Activated T-cell treated with anti-CD3 and anti-CD28 coated beads, Interleukin-2, amount 50 U/mL, for 4 hours (primary cell): ENCODE measurements around the gene NIN. TPM values are rescaled to one million over a fixed set of nuclear protein-coding genes. Genes with fewer than 3 reads are reported as not detected.

Experiments
- ATAC-seq, 2 donors: fragments of 200-7000 bp; cut with Tn5 transposase; one replicate each; pipeline ENCODE4 v1.10.0; 2021
- DNase-seq: peaks from one replicate; pipeline ENCODE4 v3.0.0-alpha.2; 2020
- H3K27me3 Mint-ChIP-seq: one replicate; pipeline ENCODE4 v1.8.0; 2021; ENCODE audit warnings: low read depth, mixed read lengths
- H3K36me3 Mint-ChIP-seq: one replicate; pipeline ENCODE4 v1.8.0; 2022; ENCODE audit warnings: mixed read lengths; ENCODE audit not compliant: insufficient read depth
- H3K4me1 Mint-ChIP-seq: one replicate; pipeline ENCODE4 v1.8.0; 2021; ENCODE audit warnings: low read depth, mixed read lengths
- H3K4me3 Mint-ChIP-seq: one replicate; pipeline ENCODE4 v1.8.0; 2021; ENCODE audit warnings: mild to moderate bottlenecking, moderate library complexity, mixed read lengths
- H3K9me3 Mint-ChIP-seq: one replicate; pipeline ENCODE4 v1.8.0; 2021; ENCODE audit warnings: mixed read lengths
- total RNA-seq, 3 donors: library from RNA; stranded (reverse); gene quantifications; one replicate each; pipeline ENCODE4 v1.2.1, GENCODE V29; 2021

Gene NIN
- 10 to 100 TPM; 43.9 to 50.2 (median 46.5) TPM for total RNA-seq

- no peaks in the 10 kb centered on the region for H3K9me3 Mint-ChIP-seq
- H3K36me3 Mint-ChIP-seq: no peaks in the 10 kb centered on the region
- peaks cover 62% of the 10 kb centered on the region for H3K4me1 Mint-ChIP-seq
- peak; percentile 62 for DNase-seq
- no peaks in the 10 kb centered on the region for H3K27me3 Mint-ChIP-seq
- H3K4me3 Mint-ChIP-seq: peak within 1 kb of the TSS; percentile 91
- peak; percentile 92 to 94 for ATAC-seq
Observed at GRCh38 chr14:50830932-50831725, at the start of gene NIN. Gene NIN (minus strand): TSS chr14:50831162. CDS start chr14:50822056, 9,106 bp downstream.

DNA sequence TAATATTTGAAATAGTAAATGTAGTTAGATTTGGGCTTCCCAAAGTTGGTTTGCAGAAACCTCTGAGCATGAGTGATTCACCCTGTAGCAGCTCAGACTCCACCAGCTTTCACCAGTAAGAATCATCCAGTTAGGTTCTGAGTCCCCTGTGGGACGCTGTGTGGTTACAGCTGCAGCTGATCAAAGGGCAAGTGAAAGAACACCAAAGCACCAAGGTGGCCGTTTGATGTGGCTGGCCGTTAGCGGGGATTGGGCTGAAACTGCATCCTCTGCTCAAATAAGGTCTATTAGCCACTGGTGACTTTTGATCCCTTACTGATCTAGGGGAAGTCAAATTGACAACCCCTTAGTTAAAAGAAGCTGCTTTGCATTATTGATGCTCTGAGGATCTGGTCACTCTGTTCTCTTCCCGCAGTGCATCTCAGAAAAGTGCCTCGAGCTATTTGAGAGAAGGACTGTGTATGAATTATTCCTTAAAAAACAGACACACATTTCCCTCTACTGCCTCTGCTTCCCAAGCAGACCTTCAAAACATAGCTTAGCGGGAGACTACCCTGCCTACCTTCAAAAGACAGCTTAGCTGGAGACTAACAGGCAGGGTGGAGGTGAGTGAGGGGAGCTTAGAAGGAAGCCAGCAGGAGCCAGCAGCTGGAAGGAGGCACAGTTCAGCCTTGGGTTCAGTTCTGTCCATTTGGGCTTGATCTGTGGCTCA is 44.6 kb upstream of the NIN start:
- no peaks in the 10 kb centered on the region for H3K9me3 Mint-ChIP-seq
- H3K4me3 Mint-ChIP-seq: peak overlapping the region; percentile 60
- ATAC-seq (peak; percentile 98), DNase-seq (peak; percentile 28)
- H3K27me3 Mint-ChIP-seq: peaks cover 43% of the 10 kb centered on the region
- no peaks in the 10 kb centered on the region for H3K36me3 Mint-ChIP-seq
- peaks cover 30% of the 10 kb centered on the region for H3K4me1 Mint-ChIP-seq

GRCh38 chr14:50874757-50875156 is 43.8 kb upstream of the NIN start:
- H3K27me3 Mint-ChIP-seq: peaks cover 50% of the 10 kb centered on the region
- DNase-seq: no peak
- H3K4me3 Mint-ChIP-seq: peak overlapping the region; percentile 60
- no peaks in the 10 kb centered on the region for H3K9me3 Mint-ChIP-seq
- H3K4me1 Mint-ChIP-seq: peaks cover 30% of the 10 kb centered on the region
- H3K36me3 Mint-ChIP-seq: no peaks in the 10 kb centered on the region
- no peak for ATAC-seq

GRCh38 chr14:50871914-50872732 is 41.2 kb upstream of the NIN start, which contains the start of gene ABHD12B:
Gene ABHD12B (plus strand): TSS chr14:50872053. CDS start chr14:50872175, 122 bp downstream.
- Mint-ChIP-seq H3K9me3 (no peaks in the 10 kb centered on the region), H3K36me3 (no peaks in the 10 kb centered on the region), H3K4me1 (peaks cover 30% of the 10 kb centered on the region), H3K27me3 (peaks cover 69% of the 10 kb centered on the region), H3K4me3 (no peak within 1 kb of the TSS)
- no peak for DNase-seq
- no peak for ATAC-seq

- no peaks in the 10 kb centered on the region for H3K36me3 Mint-ChIP-seq
- no peaks in the 10 kb centered on the region for H3K9me3 Mint-ChIP-seq
- no peak overlapping the region for H3K4me3 Mint-ChIP-seq
- DNase-seq (no peak), ATAC-seq (no peak)
- H3K4me1 Mint-ChIP-seq: peaks cover 30% of the 10 kb centered on the region
- H3K27me3 Mint-ChIP-seq: peaks cover 66% of the 10 kb centered on the region
Observed at GRCh38 chr14:50871228-50871627, 40.3 kb upstream of the NIN start.

- H3K27me3 Mint-ChIP-seq: peaks cover 35% of the 10 kb centered on the region
Observed at GRCh38 chr14:50865391-50866076, 34.6 kb upstream of the NIN start.

GRCh38 chr14:50864946-50865345 is 34.0 kb upstream of the NIN start:
- H3K36me3 Mint-ChIP-seq: no peaks in the 10 kb centered on the region
- peaks cover 6% of the 10 kb centered on the region for H3K4me1 Mint-ChIP-seq
- peaks cover 29% of the 10 kb centered on the region for H3K27me3 Mint-ChIP-seq
- H3K9me3 Mint-ChIP-seq: no peaks in the 10 kb centered on the region
- ATAC-seq (no peak), DNase-seq (no peak)
- no peak overlapping the region for H3K4me3 Mint-ChIP-seq

More at GRCh38 chr14:50865391-50866076, 34.6 kb upstream of the NIN start:
- H3K4me3 Mint-ChIP-seq: no peak overlapping the region
- no peaks in the 10 kb centered on the region for H3K36me3 Mint-ChIP-seq
- no peaks in the 10 kb centered on the region for H3K9me3 Mint-ChIP-seq
- H3K4me1 Mint-ChIP-seq: no peaks in the 10 kb centered on the region
- ATAC-seq (no peak), DNase-seq (no peak)

GRCh38 chr14:50864237-50864636 is 33.3 kb upstream of the NIN start:
- no peak overlapping the region for H3K4me3 Mint-ChIP-seq
- H3K27me3 Mint-ChIP-seq: peaks cover 22% of the 10 kb centered on the region
- peaks cover 10% of the 10 kb centered on the region for H3K4me1 Mint-ChIP-seq
- DNase-seq (no peak), ATAC-seq (no peak)
- no peaks in the 10 kb centered on the region for H3K9me3 Mint-ChIP-seq
- no peaks in the 10 kb centered on the region for H3K36me3 Mint-ChIP-seq

DNA sequence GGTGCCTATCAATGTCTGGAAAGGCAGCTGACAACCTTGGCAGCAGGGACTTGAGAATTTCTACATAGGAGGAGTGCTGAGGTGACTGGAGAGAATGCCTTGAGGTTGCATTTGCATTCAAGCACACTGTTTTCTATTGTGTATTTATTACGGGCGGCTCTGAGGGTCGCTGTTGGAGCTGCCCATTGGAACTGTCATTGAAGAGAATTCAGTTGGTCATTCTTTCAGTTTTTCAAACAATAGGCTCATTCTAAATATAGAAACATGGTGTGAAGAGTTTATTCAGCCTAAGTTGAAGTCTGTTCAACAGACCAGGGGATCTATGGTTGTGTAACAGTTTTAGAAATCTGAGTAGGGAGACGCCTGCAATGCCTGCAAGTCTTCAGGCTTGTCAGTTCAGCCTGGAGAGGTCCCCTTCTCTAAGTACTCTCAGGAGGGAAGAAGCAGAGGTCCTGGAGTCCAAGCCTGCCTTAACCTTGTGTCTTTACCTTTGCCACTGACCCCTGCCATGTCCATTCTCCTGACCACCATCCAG is 31.1 kb upstream of the NIN start:
- Mint-ChIP-seq H3K4me3 (no peak overlapping the region), H3K36me3 (no peaks in the 10 kb centered on the region), H3K9me3 (no peaks in the 10 kb centered on the region), H3K4me1 (peaks cover 12% of the 10 kb centered on the region), H3K27me3 (peaks cover 8% of the 10 kb centered on the region)
- DNase-seq (no peak), ATAC-seq (no peak)

GRCh38 chr14:50860478-50861086 is 29.6 kb upstream of the NIN start:
- H3K27me3 Mint-ChIP-seq: peaks cover 3% of the 10 kb centered on the region
- peak overlapping the region; percentile 88 for H3K4me3 Mint-ChIP-seq
- peak; percentile 92 for DNase-seq
- H3K4me1 Mint-ChIP-seq: peaks cover 12% of the 10 kb centered on the region
- H3K9me3 Mint-ChIP-seq: no peaks in the 10 kb centered on the region
- no peaks in the 10 kb centered on the region for H3K36me3 Mint-ChIP-seq
- peak; percentile 73 to 76 for ATAC-seq

- H3K27me3 Mint-ChIP-seq: no peaks in the 10 kb centered on the region
Observed at GRCh38 chr14:50859296-50859624, 28.3 kb upstream of the NIN start.

DNA sequence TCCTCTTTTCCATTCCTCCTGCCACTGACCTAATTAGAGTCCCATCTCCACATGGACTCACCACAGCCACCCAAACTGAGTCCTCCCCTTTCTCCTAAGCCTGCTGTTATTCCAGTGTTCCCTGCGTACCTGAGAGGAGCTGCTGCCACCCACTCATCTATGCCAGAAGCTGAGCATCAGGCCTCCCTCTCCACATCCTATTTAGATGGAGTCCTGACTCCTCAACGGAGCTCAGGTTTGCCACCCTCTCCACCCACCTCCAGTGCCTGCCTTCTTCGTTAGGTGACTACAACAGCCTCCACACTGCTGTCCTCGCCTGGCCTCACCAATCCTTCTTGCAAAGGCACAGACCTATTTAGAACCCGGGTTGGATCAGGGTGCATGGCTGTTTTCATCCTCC is 25.7 kb upstream of the NIN start:
- no peak overlapping the region for H3K4me3 Mint-ChIP-seq
- no peak for ATAC-seq
- H3K36me3 Mint-ChIP-seq: no peaks in the 10 kb centered on the region
- no peak for DNase-seq
- H3K27me3 Mint-ChIP-seq: no peaks in the 10 kb centered on the region
- H3K9me3 Mint-ChIP-seq: no peaks in the 10 kb centered on the region
- peaks cover 12% of the 10 kb centered on the region for H3K4me1 Mint-ChIP-seq

More at GRCh38 chr14:50859296-50859624, 28.3 kb upstream of the NIN start:
- DNase-seq: no peak
- Mint-ChIP-seq H3K36me3 (no peaks in the 10 kb centered on the region), H3K4me3 (peak overlapping the region; percentile 88), H3K4me1 (peaks cover 12% of the 10 kb centered on the region), H3K9me3 (no peaks in the 10 kb centered on the region)
- ATAC-seq: peak in 1 of 2 donors; percentile 2

DNA sequence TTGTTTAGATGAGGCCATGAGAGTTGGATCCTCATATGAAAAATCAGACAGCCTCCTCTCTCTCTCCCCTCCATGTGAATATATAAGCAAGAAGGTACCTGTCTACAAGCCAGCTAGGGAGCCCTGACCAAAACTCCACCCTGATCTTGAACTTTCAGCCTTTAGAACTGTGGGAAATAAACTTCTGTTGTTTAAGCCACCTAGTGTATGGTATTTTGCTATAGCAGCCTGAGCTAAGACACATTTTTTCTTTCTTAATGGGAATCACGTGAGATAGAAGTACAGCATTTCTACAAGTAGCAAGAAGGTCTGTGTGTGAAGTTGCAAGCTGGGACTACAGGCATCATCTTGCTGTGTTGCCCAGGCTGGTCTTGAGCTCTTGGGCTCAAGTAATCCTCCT is 24.6 kb upstream of the NIN start:
- Mint-ChIP-seq H3K27me3 (no peaks in the 10 kb centered on the region), H3K9me3 (no peaks in the 10 kb centered on the region), H3K36me3 (no peaks in the 10 kb centered on the region), H3K4me3 (no peak overlapping the region), H3K4me1 (peaks cover 12% of the 10 kb centered on the region)
- DNase-seq: no peak
- ATAC-seq: no peak
